Kidney (tissue), 14 donors: ENCODE measurements around the gene MRTFA. TPM values are rescaled to one million over a fixed set of nuclear protein-coding genes. Genes with fewer than 3 reads are reported as not detected.

Experiments used
- DNase-seq, 5 donors: peaks; one replicate each; pipeline ENCODE4 v3.0.0-alpha.2; 2013 to 2020
- FAIRE-seq: peaks from 2 replicates; lab custom pipeline; 2012; peaks lifted over from hg19 to GRCh38; lab: Jason Lieb, UNC
- H3K27ac ChIP-seq, 2 donors: one replicate each; pipeline ENCODE4 v1.7.0; 2013; ENCODE audit warnings: low read depth in 2 of 2, low read length in 2 of 2, inconsistent platforms in 1 of 2
- H3K27me3 ChIP-seq: one replicate; pipeline ENCODE4 v1.7.1; 2013; ENCODE audit warnings: low read length, inconsistent platforms; ENCODE audit not compliant: control insufficient read depth, insufficient read depth
- H3K36me3 ChIP-seq, 3 donors: one replicate each; pipeline versions ENCODE4 v1.7.0 to v1.7.1; 2013; ENCODE audit warnings: low read length in 3 of 3, control low read depth in 1 of 3, inconsistent platforms in 1 of 3; ENCODE audit not compliant: insufficient read depth in 3 of 3, control insufficient read depth in 2 of 3
- H3K4me1 ChIP-seq, 3 donors: one replicate each; pipeline versions ENCODE4 v1.7.0 to v1.7.1; 2013; ENCODE audit warnings: low read length in 3 of 3, inconsistent platforms in 1 of 3, low read depth in 1 of 3; ENCODE audit not compliant: control insufficient read depth in 2 of 3, insufficient read depth in 2 of 3
- H3K4me3 ChIP-seq, 3 donors: one replicate each; pipeline versions ENCODE4 v1.7.0 to v1.8.1; 2013; ENCODE audit warnings: low read length in 3 of 3, control low read depth in 1 of 3, inconsistent platforms in 1 of 3
- H3K9ac ChIP-seq, 3 donors: one replicate each; pipeline versions ENCODE4 v1.7.0 to v1.7.1; 2013; ENCODE audit warnings: low read length in 3 of 3, control low read depth in 1 of 3, inconsistent platforms in 1 of 3
- H3K9me3 ChIP-seq, 3 donors: one replicate each; pipeline versions ENCODE4 v1.7.0 to v1.7.1; 2013; ENCODE audit warnings: low read length in 3 of 3, control low read depth in 1 of 3, inconsistent platforms in 1 of 3; ENCODE audit not compliant: control insufficient read depth in 2 of 3, insufficient read depth in 1 of 3
- intact Hi-C: fragments of 100-400 bp; cut with DNase I; formaldehyde crosslinking; loops from one replicate; pipeline ENCODE4 v1.11.1; 2022
- polyA plus RNA-seq: library from polyadenylated mRNA; stranded (reverse); fragments of 350-450 nt; fragmentation: Illumina TruSeq; extraction: RNeasy Lipid Tissue Mini Kit (QIAGEN cat#74804); gene quantifications from one replicate; pipeline ENCODE4 v1.2.3, GENCODE V29; 2014; ENCODE audit warnings: low read depth, low replicate concordance; ENCODE audit not compliant: insufficient read depth
- total RNA-seq: library from RNA; stranded (reverse); fragmentation: NEBNext Ultra II Directional; extraction: Animal tissue kit (Norgen Biotek cat#: 25700); gene quantifications from one replicate; pipeline ENCODE4 v1.2.1, GENCODE V29; 2021
- TF ChIP-seq, protein P1 (sequence below): IDR thresholded peaks from 3 replicates; pipeline ENCODE4 v1.5.1; 2012; ENCODE audit warnings: mild to moderate bottlenecking, moderate library complexity, borderline replicate concordance; ENCODE audit not compliant: insufficient read depth; ENCODE audit errors: extremely low read depth
- donor health status: control.
- donor health status: control.
- donor health status: control.
- donor health status: control.
- donor health status: control.
- donor health status: DM: yes; HTN: yes; CAD: no.
- donor health status: Normal renal cell carcinoma (clear cell type).

Gene MRTFA
- total and polyA plus RNA-seq, 2 donors from 2014 or later: 12.5 to 59.9 TPM

DNA sequence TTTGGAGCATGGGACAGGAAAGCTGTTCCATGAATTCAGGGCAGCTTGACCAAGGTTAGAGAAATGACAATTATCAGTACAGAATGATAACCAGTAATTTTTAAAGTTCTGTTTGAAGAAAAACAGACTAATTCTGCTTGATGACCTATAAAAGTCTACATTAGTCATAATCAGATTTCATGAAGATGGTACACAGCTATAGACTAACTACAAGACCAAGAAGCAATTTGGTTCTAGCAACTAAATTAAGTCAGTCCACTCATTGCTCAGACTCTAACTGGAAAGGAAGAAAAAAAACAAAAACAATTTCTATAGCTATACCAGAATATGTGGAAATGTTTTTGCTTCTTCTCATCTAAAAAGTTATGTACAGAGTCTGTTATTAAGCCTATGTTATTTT is 24.9 kb downstream of the MRTFA start:
- Histone ChIP-seq H3K27me3 (no peaks in the 10 kb centered on the region), H3K9me3 (no peaks in the 10 kb centered on the region), H3K4me3 (no peak overlapping the region), H3K27ac (no peak overlapping the region), H3K4me1 (peaks cover 0 to 6% (median 0%) of the 10 kb centered on the region in 3 donors), H3K9ac (no peak overlapping the region), H3K36me3 (no peaks in the 10 kb centered on the region)
- TF ChIP-seq, protein P1, sequence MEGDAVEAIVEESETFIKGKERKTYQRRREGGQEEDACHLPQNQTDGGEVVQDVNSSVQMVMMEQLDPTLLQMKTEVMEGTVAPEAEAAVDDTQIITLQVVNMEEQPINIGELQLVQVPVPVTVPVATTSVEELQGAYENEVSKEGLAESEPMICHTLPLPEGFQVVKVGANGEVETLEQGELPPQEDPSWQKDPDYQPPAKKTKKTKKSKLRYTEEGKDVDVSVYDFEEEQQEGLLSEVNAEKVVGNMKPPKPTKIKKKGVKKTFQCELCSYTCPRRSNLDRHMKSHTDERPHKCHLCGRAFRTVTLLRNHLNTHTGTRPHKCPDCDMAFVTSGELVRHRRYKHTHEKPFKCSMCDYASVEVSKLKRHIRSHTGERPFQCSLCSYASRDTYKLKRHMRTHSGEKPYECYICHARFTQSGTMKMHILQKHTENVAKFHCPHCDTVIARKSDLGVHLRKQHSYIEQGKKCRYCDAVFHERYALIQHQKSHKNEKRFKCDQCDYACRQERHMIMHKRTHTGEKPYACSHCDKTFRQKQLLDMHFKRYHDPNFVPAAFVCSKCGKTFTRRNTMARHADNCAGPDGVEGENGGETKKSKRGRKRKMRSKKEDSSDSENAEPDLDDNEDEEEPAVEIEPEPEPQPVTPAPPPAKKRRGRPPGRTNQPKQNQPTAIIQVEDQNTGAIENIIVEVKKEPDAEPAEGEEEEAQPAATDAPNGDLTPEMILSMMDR: no peak
- no peak for DNase-seq
- no peak for FAIRE-seq
- intact Hi-C loops: no loop called here

- DNase-seq (peak in 1 of 5 donors; percentile 33), FAIRE-seq (no peak)
- Histone ChIP-seq H3K9me3 (no peaks in the 10 kb centered on the region), H3K36me3 (no peaks in the 10 kb centered on the region), H3K9ac (no peak overlapping the region), H3K27me3 (no peaks in the 10 kb centered on the region), H3K27ac (no peak overlapping the region), H3K4me3 (no peak overlapping the region), H3K4me1 (peaks cover 0 to 9% (median 0%) of the 10 kb centered on the region in 3 donors)
- intact Hi-C loops: no loop called here
- TF ChIP-seq, protein P1: no peak
Observed at GRCh38 chr22:40610329-40610850, 26.1 kb downstream of the MRTFA start.

DNA sequence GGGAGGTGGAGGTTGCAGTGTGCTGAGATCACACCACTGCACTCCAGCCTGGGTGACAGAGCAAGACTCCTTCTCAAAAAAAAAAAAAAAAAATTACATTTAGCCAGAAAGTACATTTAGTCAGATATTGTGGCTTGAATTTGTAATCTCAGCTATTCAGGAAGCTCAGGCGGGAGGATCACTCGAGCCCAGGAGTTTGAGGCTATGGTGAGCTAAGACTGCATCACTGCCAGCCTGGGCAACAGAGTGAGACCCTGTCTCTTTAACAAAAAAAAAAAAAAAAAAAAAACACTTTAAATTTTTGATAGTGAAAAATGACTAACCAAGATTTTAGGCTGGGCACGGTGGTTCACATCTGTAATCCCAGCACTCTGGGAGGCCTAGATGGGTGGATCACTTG is 27.3 kb downstream of the MRTFA start:
- intact Hi-C loops: no loop called here

More for the DNA sequence above, 27.3 kb downstream of the MRTFA start:
- TF ChIP-seq, protein P1: no peak
- peaks cover 0 to 9% (median 0%) of the 10 kb centered on the region in 3 donors for H3K4me1 ChIP-seq
- H3K4me3 ChIP-seq: no peak overlapping the region
- no peak overlapping the region for H3K27ac ChIP-seq
- DNase-seq (no peak), FAIRE-seq (no peak)
- H3K27me3 ChIP-seq: no peaks in the 10 kb centered on the region
- no peak overlapping the region for H3K9ac ChIP-seq
- H3K36me3 ChIP-seq: no peaks in the 10 kb centered on the region
- H3K9me3 ChIP-seq: no peaks in the 10 kb centered on the region
